Thymus (tissue), 14 donors: ENCODE data around the gene USP33. TPM values are rescaled to one million over a fixed set of nuclear protein-coding genes. Genes with fewer than 3 reads are reported as not detected.
A peak's percentile ranks its signal among the peaks of the same experiment; 100 is the strongest.
"Not testable (repeated sequence)": the region's sequence is repeated elsewhere in the genome, so short reads cannot be mapped to it uniquely, and the experiment has no call there.

Source experiments
- DNase-seq, 9 donors: peaks; one replicate each; pipeline ENCODE4 v3.0.0-alpha.2; 2013; ENCODE audit warnings: low spot score in 9 of 9, low read depth in 6 of 9, missing footprints in 1 of 9
- H3K27ac ChIP-seq, 2 donors: one replicate each; pipeline ENCODE4 v1.5.1; 2013; ENCODE audit warnings: control low read depth in 1 of 2, low read depth in 1 of 2, low read length in 1 of 2, mild to moderate bottlenecking in 1 of 2, moderate library complexity in 1 of 2
- H3K27me3 ChIP-seq, 2 donors: one replicate each; pipeline ENCODE4 v1.5.1; 2013; ENCODE audit warnings: low read length in 1 of 2; ENCODE audit not compliant: control insufficient read depth in 2 of 2, insufficient read depth in 1 of 2
- H3K36me3 ChIP-seq, 2 donors: one replicate each; pipeline ENCODE4 v1.5.1; 2013; ENCODE audit warnings: low read length in 1 of 2, mild to moderate bottlenecking in 1 of 2, moderate library complexity in 1 of 2; ENCODE audit not compliant: control insufficient read depth in 2 of 2, insufficient read depth in 2 of 2
- H3K4me1 ChIP-seq, 2 donors: one replicate each; pipeline ENCODE4 v1.5.1; 2013; ENCODE audit warnings: low read length in 2 of 2; ENCODE audit not compliant: control insufficient read depth in 2 of 2, insufficient read depth in 2 of 2
- H3K4me3 ChIP-seq, 2 donors: one replicate each; pipeline ENCODE4 v1.5.1; 2013; ENCODE audit warnings: low read length in 2 of 2, control low read depth in 1 of 2, mild to moderate bottlenecking in 1 of 2
- H3K9me3 ChIP-seq, 2 donors: one replicate each; pipeline ENCODE4 v1.5.1; 2013; ENCODE audit warnings: low read length in 1 of 2, mild to moderate bottlenecking in 1 of 2; ENCODE audit not compliant: control insufficient read depth in 2 of 2, insufficient read depth in 1 of 2
- WGBS: extraction: QIAGEN DNeasy Blood & Tissue Kit; methylation state at CpG from one replicate; pipeline ENCODE4 v1.1.7; 2013; 5-methylcytosine and 5-hydroxymethylcytosine counted together
- long read RNA-seq, 10 donors: transcript quantifications; one replicate each; lab custom pipeline, GENCODE V29; 2026
- polyA plus RNA-seq: library from polyadenylated mRNA; stranded (reverse); fragments of 200-250 nt; gene quantifications from one replicate; pipeline ENCODE4 v1.2.3, GENCODE V29; 2013
- total RNA-seq: library from RNA; stranded (reverse); fragments of 120-200 nt; gene quantifications from one replicate; pipeline ENCODE4 v1.2.4, GENCODE V29; 2013
- donor health status: healthy.

USP33 gene
- 45.4 TPM for total RNA-seq
- 48.8 TPM for polyA plus RNA-seq
- long read RNA-seq, donor 1 = 0 reads
- long read RNA-seq, donor 2, full-length matches to known transcripts = 14 of 27 reads
- long read RNA-seq, donor 2, partial matches to known transcripts = 13 of 27 reads
- long read RNA-seq, donor 2, other reads (novel, unspliced or antisense) = 0 of 27 reads
- long read RNA-seq, donor 3, full-length matches to known transcripts = 6 of 13 reads
- long read RNA-seq, donor 3, partial matches to known transcripts = 7 of 13 reads
- long read RNA-seq, donor 3, other reads (novel, unspliced or antisense) = 0 of 13 reads
- long read RNA-seq, donor 4, partial matches to known transcripts = 0 of 2 reads
- long read RNA-seq, donor 4, other reads (novel, unspliced or antisense) = 0 of 2 reads
- long read RNA-seq, donor 5, full-length matches to known transcripts = 6 of 18 reads
- long read RNA-seq, donor 5, partial matches to known transcripts = 12 of 18 reads
- long read RNA-seq, donor 5, other reads (novel, unspliced or antisense) = 0 of 18 reads
- long read RNA-seq, donor 6, full-length matches to known transcripts = 5 of 5 reads
- long read RNA-seq, donor 6, partial matches to known transcripts = 0 of 5 reads
- long read RNA-seq, donor 6, other reads (novel, unspliced or antisense) = 0 of 5 reads
- long read RNA-seq, donor 7, full-length matches to known transcripts = 2 of 2 reads
- long read RNA-seq, donor 7, partial matches to known transcripts = 0 of 2 reads
- long read RNA-seq, donor 7, other reads (novel, unspliced or antisense) = 0 of 2 reads
- long read RNA-seq, donor 8 = 0 reads
- long read RNA-seq, donor 9, partial matches to known transcripts = 0 of 2 reads
- long read RNA-seq, donor 9, other reads (novel, unspliced or antisense) = 0 of 2 reads
- long read RNA-seq, donor 10, partial matches to known transcripts = 0 of 2 reads
- long read RNA-seq, donor 10, other reads (novel, unspliced or antisense) = 0 of 2 reads

DNA sequence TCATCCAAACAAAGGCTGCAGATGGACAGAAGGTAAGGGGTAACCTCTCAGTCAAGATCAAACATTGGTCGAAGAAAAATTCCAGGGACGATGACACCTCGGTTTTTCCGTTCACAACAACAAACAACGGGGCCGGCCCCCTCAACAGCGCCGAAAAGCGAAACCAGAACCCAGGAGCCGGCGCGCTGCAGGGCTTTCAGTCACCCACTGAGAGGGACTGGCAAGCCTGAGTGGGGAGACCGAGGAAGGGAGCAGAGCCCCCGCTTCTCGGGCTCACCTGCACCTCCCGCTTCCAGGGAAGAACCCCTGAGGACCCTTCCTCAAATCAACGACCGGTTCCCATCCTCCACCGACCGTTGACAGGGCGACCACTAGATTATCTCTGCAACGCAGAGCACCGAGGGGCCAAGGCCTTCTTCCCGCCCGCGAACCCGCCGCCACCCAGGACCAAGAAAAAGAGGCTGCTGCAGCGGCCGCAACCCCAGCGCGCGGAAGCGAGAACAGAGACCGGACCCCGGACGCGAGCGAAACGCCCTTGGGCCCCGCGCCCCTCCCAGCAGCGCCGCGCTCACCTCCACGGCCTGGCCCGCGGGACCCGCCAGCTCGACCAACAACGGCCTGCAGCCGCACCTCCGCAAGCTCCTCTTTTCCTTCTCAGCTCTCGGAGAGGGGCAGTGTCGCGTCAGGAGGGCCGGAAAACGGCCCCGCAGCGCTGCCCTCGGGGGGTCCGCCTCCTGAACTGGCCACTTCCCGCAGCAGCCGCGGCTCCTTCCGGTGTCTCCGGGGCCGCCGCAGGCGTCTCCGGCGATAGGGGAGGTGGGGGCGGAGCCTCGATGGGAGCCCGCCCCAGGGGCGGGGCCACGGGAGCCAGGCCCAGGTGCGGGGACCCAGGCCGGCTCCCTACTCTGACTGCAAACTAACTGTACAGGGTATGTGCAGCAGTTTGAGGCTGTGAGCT lies at the start of gene USP33:
Gene USP33, minus strand, starts transcription at position 782 of the 958 bp plus-strand sequence. CDS start 18,155 bp downstream, outside the sequence.
- H3K4me1 ChIP-seq = peaks cover 7 to 10% of the 10 kb centered on the region in 2 donors
- no peaks in the 10 kb centered on the region for H3K36me3 ChIP-seq
- peak within 1 kb of the TSS; percentile 73 to 77 for H3K4me3 ChIP-seq
- no peaks in the 10 kb centered on the region for H3K27me3 ChIP-seq
- DNase-seq = peak; percentile 79 to 97 (median 93)
- H3K27ac ChIP-seq = peak within 1 kb of the TSS; percentile 88 to 91
- H3K9me3 ChIP-seq = no peaks in the 10 kb centered on the region
- under 1% methylated on average over 79 of the region's 79 CpGs for WGBS

DNA sequence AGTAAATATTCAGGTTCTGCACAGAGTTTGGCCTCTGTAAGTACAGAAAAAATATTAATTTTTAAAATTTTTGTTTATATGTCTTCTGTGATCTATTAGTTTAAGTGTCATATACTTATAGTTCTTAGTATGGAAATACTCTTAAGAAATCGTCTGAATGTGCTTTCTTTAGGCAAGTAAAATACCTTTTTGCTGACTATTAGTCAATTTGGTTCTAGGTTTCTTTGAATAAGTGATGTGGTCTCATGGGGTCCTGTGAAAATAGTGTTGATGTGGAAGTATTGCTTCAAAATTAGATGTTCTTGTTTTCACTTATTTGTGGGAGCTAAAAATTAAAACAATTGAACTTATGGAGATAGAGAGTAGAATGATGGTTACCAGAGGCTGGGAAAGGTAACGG lies 43.7 kb upstream of the USP33 start:
- H3K4me3 ChIP-seq = no peak overlapping the region
- no peaks in the 10 kb centered on the region for H3K9me3 ChIP-seq
- H3K36me3 ChIP-seq = peaks cover 14 to 30% of the 10 kb centered on the region in 2 donors
- H3K4me1 ChIP-seq = no peaks in the 10 kb centered on the region
- DNase-seq = no peak
- H3K27ac ChIP-seq = no peak overlapping the region
- no peaks in the 10 kb centered on the region for H3K27me3 ChIP-seq
- 96% methylated on average over 2 of the region's 2 CpGs for WGBS

DNA sequence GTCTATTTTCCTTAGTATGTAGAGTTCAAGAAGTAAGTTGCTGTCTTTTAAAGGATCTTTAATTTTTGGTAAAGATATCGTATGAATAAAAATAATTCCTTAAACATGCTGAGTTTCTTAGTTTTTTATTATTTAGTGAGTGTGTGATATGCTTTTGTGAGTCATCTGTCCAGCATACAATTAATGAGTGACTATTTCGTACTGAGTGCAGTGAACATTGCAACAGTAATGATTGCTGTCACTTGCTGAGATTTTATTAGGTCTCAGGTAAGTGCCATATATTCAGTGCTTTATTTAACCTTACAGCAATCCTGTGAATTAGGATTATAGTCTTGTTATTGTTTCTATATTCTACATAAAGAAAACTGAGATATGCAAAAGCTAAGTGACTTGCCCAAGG lies 42.4 kb upstream of the USP33 start:
- Histone ChIP-seq H3K4me3 (no peak overlapping the region), H3K4me1 (no peaks in the 10 kb centered on the region), H3K9me3 (no peaks in the 10 kb centered on the region), H3K36me3 (peaks cover 5 to 24% of the 10 kb centered on the region in 2 donors), H3K27ac (no peak overlapping the region), H3K27me3 (no peaks in the 10 kb centered on the region)
- DNase-seq = no peak
- WGBS = 99% methylated on average over 2 of the region's 2 CpGs

DNA sequence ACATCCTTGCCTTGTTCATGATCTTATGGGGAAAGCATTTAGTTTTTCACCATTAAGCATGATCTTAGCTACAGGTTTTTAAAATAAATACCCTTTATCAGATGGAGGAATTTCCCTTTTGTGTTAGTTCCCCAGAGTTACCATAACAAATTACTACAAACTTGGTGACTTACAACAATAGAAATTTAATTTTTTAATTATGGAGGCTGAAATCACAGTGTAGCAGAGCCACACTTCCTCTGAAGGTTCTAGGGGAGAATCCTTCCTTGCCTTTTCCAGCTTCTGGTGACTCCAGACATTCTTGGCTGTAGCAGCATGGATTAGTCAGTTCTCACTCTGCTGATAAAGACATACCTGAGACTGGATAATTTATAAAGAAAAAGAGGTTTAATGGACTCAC lies 38.3 kb upstream of the USP33 start:
- Histone ChIP-seq H3K36me3 (peaks cover 0 to 18% of the 10 kb centered on the region in 2 donors), H3K4me3 (no peak overlapping the region)
- no peak for DNase-seq

DNA sequence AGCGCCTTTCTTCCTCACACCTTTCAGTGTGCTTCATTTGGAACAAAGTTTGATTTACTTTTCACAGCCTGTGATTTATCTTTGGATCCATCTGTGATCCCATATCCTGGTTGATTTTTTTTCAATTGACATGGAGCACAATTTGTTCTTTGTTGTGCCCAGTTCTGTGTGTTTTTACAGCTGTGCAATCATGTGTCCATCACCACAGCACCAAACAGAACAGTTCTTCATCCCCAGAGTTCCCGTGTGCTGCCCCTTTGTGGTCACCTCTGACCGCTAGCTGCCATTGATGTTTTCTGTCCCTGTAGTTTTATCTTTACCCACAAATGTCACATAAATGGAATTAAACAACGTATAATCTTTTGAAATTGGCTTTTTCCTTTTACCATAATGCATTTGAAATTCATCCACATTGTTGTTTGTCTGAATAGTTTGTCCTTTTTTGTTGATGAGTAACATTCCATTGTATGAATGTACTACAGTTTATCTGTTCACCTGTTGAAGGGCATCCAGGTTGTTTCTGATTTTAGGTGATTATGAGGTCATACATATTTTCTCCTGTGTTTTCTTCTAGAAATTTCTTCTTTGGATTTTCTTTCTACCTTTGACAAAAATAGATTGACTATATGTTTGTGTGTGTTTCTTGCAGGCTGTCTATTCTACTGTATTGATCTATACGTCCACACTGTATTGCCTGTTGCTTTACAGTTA lies 37.2 kb upstream of the USP33 start:
- Histone ChIP-seq H3K27me3 (no peaks in the 10 kb centered on the region), H3K27ac (no peak overlapping the region), H3K36me3 (peaks cover 3 to 15% of the 10 kb centered on the region in 2 donors), H3K9me3 (no peaks in the 10 kb centered on the region), H3K4me1 (no peaks in the 10 kb centered on the region), H3K4me3 (no peak overlapping the region)
- no peak for DNase-seq
- WGBS = 95% methylated on average over 5 of the region's 5 CpGs

More for the DNA sequence above, 38.3 kb upstream of the USP33 start:
- Histone ChIP-seq H3K4me1 (no peaks in the 10 kb centered on the region), H3K27me3 (no peaks in the 10 kb centered on the region), H3K27ac (no peak overlapping the region), H3K9me3 (no peaks in the 10 kb centered on the region)

DNA sequence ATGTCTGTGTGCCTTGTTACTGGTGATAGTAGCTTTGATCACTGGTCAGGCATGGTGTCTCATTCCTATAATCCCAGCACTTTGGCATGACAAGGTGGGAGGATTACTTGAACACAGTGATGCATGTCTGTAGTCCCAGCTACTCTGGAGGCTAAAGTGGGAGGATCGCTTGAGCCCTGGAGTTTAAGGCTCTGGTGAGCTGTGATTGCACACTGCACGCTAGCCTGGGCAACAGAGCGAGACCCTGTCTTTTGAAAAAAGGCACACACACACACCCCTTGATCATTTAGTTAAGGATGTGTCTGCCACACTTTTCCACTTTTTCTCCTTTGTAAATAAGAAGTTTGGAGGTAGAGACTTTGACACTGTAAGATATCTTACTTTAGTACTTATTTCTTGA lies 34.9 kb upstream of the USP33 start:
- Histone ChIP-seq H3K4me3 (no peak overlapping the region), H3K9me3 (no peaks in the 10 kb centered on the region), H3K36me3 (peaks cover 9 to 17% of the 10 kb centered on the region in 2 donors), H3K27me3 (no peaks in the 10 kb centered on the region), H3K27ac (no peak overlapping the region), H3K4me1 (no peaks in the 10 kb centered on the region)
- no peak for DNase-seq
- 97% methylated on average over 3 of the region's 3 CpGs for WGBS

DNA sequence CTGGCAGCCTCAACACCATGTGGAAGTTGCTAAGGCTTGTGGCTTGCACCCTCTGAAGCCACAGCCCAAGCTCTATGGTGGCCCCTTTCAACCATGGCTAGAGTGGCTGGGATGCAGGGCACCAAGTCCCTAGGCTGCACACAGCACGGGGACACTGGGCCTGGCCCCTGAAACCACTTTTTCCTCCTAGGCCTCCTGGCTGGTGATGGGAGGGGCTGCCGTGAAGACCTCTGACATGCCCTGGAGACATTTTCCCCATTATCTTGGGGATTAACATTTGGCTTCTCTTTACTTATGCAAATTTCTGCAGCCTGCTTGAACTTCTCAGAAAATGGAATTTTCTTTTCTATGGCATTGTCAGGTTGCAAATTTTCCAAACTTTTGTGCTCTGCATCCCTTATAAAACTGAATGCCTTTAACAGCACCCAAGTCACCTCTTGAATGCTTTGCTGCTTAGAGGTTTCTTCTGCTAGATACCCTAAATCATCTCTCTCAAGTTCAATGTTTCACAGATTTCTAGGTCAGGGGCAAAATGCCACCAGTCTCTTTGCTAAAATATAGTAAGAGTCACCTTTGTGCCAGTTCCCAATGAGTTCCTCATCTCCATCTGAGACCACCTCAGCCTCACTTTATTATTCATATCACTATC lies 26.6 kb upstream of the USP33 start:
- WGBS = 95% methylated on average over 2 of the region's 2 CpGs
- not testable (repeated sequence) for DNase-seq, H3K4me1 ChIP-seq, H3K27ac ChIP-seq, H3K27me3 ChIP-seq, H3K4me3 ChIP-seq, H3K9me3 ChIP-seq
- H3K36me3 ChIP-seq = peaks cover 17 to 19% of the 10 kb centered on the region in 2 donors

DNA sequence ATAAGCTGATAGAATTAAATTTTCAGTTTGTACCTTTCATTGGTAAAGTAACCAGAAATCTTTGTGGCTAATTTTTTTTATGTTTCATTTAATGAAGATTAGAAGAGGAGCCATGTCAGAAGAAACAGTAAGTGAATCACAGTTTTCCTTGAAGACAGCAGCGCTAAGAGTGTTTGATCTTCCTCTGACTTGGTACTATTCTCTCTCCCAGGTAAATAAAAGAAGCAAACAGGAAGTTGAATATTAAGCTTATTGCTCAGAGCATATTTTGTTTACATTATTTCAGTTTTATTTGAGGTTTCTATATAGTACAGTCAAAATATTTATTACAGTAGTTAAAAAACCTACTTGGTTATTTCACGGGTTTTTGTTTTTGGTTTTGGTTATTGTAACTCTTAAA lies 23.5 kb upstream of the USP33 start:
- 92% methylated on average over 2 of the region's 2 CpGs for WGBS
- no peak overlapping the region for H3K4me3 ChIP-seq

More for the DNA sequence above, 23.5 kb upstream of the USP33 start:
- peaks cover 0 to 4% of the 10 kb centered on the region in 2 donors for H3K4me1 ChIP-seq
- H3K36me3 ChIP-seq = peaks cover 9 to 10% of the 10 kb centered on the region in 2 donors
- no peak for DNase-seq
- no peaks in the 10 kb centered on the region for H3K27me3 ChIP-seq
- no peaks in the 10 kb centered on the region for H3K9me3 ChIP-seq
- H3K27ac ChIP-seq = no peak overlapping the region
